Choroid plexus epithelial cell (primary cell): Measurements from ENCODE around the gene AHRR.
A peak's percentile ranks its signal among the peaks of the same experiment; 100 is the strongest.

Experiments
- DNase-seq: peaks from one replicate; pipeline ENCODE4 v3.0.0-alpha.2; 2010; ENCODE audit warnings: low read depth
- H3K4me3 ChIP-seq: 2 replicates; pipeline ENCODE4 v1.5.1; 2011; ENCODE audit warnings: low read depth, mild to moderate bottlenecking, control low read depth, low read length, moderate library complexity
- CTCF ChIP-seq: conservative IDR thresholded peaks from 2 replicates; pipeline ENCODE4 v1.5.1; 2011; ENCODE audit warnings: low read depth, mild to moderate bottlenecking, control low read depth, inconsistent platforms, low read length, moderate library complexity

Gene AHRR

GRCh38 chr5:350355-350754 is 28.8 kb downstream of the AHRR start:
- no peak for DNase-seq

GRCh38 chr5:351084-351920 is 29.8 kb downstream of the AHRR start:
- TF ChIP-seq CTCF: no peak
- no peak for DNase-seq
- no peak overlapping the region for H3K4me3 ChIP-seq

More at GRCh38 chr5:350355-350754, 28.8 kb downstream of the AHRR start:
- H3K4me3 ChIP-seq: no peak overlapping the region
- peak; percentile 33 for TF ChIP-seq CTCF

- no peak overlapping the region for H3K4me3 ChIP-seq
- TF ChIP-seq CTCF: no peak
- no peak for DNase-seq
Observed at GRCh38 chr5:351921-352245, 30.4 kb downstream of the AHRR start.

- no peak overlapping the region for H3K4me3 ChIP-seq
- no peak for TF ChIP-seq CTCF
- DNase-seq: no peak
Observed at GRCh38 chr5:352639-353611, 31.4 kb downstream of the AHRR start.

GRCh38 chr5:353612-354580 is 32.4 kb downstream of the AHRR start:
- no peak for DNase-seq
- TF ChIP-seq CTCF: no peak
- H3K4me3 ChIP-seq: no peak overlapping the region

- no peak for DNase-seq
- TF ChIP-seq CTCF: no peak
- H3K4me3 ChIP-seq: no peak overlapping the region
Observed at GRCh38 chr5:354581-355378, 33.3 kb downstream of the AHRR start.
